SK-MEL-5 (cell line): ENCODE data around the gene TEX14. TPM values are rescaled to one million over a fixed set of nuclear protein-coding genes. Genes with fewer than 3 reads are reported as not detected.

ENCODE experiments used
- DNase-seq: peaks from one replicate; pipeline ENCODE4 v3.0.0-alpha.2; 2016; ENCODE audit warnings: low read depth, low spot score
- in situ Hi-C: cut with HindIII; loops from 2 replicates; pipeline ENCODE4 v1.10.0; 2016; ENCODE audit warnings: low sequenced_read_pairs, high pct_unique_total_duplicates, low pct_unique_long_range_greater_than_20kb
- polyA plus RNA-seq, 2 experiments: library from polyadenylated mRNA; depleted of rRNA; stranded (reverse); fragments of >200 nt; gene quantifications; 2 replicates each; pipeline ENCODE4 v1.2.3, GENCODE V29; 2015
- total RNA-seq: library from RNA; depleted of rRNA; stranded (reverse); fragments of >200 nt; shearing (Covaris generic); gene quantifications from 2 replicates; pipeline ENCODE4 v1.2.3, GENCODE V29; 2014; rRNA removed

Gene TEX14, protein sequence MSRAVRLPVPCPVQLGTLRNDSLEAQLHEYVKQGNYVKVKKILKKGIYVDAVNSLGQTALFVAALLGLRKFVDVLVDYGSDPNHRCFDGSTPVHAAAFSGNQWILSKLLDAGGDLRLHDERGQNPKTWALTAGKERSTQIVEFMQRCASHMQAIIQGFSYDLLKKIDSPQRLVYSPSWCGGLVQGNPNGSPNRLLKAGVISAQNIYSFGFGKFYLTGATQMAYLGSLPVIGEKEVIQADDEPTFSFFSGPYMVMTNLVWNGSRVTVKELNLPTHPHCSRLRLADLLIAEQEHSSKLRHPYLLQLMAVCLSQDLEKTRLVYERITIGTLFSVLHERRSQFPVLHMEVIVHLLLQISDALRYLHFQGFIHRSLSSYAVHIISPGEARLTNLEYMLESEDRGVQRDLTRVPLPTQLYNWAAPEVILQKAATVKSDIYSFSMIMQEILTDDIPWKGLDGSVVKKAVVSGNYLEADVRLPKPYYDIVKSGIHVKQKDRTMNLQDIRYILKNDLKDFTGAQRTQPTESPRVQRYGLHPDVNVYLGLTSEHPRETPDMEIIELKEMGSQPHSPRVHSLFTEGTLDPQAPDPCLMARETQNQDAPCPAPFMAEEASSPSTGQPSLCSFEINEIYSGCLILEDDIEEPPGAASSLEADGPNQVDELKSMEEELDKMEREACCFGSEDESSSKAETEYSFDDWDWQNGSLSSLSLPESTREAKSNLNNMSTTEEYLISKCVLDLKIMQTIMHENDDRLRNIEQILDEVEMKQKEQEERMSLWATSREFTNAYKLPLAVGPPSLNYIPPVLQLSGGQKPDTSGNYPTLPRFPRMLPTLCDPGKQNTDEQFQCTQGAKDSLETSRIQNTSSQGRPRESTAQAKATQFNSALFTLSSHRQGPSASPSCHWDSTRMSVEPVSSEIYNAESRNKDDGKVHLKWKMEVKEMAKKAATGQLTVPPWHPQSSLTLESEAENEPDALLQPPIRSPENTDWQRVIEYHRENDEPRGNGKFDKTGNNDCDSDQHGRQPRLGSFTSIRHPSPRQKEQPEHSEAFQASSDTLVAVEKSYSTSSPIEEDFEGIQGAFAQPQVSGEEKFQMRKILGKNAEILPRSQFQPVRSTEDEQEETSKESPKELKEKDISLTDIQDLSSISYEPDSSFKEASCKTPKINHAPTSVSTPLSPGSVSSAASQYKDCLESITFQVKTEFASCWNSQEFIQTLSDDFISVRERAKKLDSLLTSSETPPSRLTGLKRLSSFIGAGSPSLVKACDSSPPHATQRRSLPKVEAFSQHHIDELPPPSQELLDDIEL (N-terminal part only)
- total RNA-seq, result 0.55 and 2.9 TPM in 2 replicates
- polyA plus RNA-seq (2015; cell fraction: cytosol; rRNA removed), result 0.66 and 1.7 TPM in 2 replicates
- 1.6 and 2.2 TPM in 2 replicates for polyA plus RNA-seq (2015; cell fraction: nucleus; rRNA removed)

DNA sequence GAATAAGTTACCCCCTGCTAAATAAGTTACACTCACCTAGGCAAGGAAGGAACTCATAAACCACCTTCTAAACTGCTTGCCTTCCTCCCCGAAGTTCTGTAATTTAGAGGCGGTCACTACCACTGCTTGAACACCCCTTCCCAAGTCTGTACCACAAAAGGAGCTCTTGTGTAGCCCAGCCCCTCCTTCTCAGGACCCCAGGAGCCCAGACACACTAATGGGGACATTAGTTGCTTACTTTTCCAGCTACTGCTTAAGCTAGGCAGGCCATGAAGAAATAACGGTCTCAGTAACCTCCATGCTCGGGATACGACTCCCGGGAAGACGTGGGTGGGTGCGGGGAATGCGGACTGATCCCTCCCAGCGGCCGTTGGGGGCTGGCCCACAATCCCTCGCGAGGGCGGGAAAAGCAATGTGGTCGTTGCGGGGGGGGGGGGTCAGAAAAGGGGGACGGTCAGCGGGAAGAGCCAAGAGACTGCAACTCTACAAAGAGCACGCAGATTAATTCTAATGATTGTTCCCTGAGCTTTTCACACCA is at the start of gene TEX14:
Gene TEX14 (minus strand): TSS at position 345 of the 538 bp plus-strand sequence. CDS start 40,044 bp downstream, outside the sequence.
- in situ Hi-C loops, result no loop called here
- DNase-seq, result no peak

DNA sequence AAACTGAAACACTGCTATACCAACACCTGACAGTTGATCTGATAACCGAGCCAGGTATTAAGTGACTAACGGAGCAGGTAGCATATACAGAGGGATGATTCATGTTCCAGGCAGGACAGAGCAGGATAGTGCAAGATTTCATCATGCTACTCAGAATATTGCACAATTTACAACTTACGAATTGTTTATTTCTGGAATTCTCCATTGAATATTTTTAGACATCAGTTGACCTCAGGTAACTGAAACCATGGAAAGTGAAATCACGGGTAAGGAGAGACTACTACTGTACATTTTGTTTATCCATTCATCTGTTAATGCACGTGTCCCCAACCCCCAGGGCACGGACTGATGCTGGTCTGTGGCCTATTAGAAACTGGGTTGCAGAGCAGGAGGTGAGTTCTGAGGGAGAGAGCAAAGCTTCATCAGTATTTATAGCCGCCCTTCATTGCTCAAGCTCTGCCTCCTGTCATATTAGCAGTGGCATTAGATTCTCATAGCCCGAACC is 49.3 kb upstream of the TEX14 start:
- no peak for DNase-seq
- in situ Hi-C loops, result no loop called here

DNA sequence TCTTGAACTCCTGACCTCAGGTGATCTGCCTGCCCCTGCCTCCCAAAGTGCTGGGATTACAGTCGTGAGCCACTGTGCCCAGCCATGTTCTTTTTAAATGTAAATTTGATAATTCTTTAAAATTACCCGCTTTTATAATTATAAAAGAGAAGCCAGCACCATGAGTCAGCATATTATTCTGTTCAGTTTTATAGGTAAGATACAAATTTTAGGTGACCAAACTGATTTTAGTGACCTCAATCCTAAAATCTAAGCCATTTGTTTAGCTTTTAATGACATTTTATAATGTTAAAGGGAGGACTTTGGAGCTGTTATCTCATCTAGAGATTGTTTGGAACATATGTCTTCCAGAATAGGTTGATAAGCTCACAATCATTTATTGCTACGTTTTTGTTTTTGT is 43.0 kb upstream of the TEX14 start:
- DNase-seq, result no peak
- in situ Hi-C loops, result no loop called here

DNA sequence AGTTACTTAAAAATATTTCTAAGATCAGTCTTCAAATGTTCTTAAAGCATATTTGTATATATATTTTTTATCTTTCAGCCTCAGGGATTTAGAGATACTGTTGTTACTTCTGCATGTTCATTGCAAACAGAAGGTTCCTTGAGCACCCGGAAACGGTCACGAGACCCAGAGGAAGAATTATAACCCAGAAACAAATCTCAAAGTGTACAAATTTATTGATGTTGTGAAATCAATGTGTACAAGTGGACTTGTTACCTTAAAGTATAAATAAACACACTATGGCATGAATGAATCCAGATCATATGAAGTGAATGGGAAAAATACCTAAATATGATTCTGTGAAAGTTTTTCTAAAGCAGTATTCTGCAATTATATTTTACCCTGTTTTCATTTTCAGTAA is 42.2 kb upstream of the TEX14 start:
- no peak for DNase-seq
- in situ Hi-C loops, result no loop called here

DNA sequence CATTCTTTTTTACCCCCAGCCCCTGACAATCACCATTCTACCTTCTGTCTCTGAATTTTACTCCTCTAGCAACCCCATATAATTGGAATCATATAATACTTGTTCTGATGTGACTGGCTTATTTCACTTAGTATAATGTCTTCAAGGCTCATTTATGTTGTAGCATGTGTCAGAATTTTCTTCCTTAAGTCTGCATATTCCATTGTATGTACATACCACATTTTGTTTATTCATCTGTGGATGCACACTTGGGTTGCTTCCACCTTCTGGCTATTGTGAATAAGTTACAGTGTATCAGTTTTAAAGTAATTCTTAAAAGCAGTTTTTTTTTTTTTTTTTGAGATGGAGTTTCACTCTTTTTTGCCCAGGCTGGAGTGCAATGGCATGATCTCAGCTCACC is 39.1 kb upstream of the TEX14 start:
- DNase-seq, result no peak
- in situ Hi-C loops, result no loop called here

DNA sequence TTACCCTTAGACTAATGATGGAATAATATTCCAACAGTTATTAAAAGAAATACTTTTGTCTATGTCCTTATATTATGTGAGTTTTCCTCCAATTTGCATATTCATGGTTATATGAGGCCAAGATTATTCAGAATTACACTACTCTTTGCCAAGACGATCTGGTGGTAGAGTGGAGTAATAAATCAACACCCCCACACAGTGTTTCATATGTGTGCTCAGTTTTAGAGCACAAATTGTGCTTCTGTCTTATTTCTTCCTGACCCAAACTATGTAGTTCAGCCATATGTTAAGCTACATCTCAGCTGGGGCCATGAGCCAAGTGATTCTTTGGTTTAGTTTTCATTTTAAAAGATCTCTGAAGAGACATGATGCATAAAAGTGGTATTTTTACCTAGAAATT is 37.0 kb upstream of the TEX14 start:
- no peak for DNase-seq
- in situ Hi-C loops, result no loop called here

DNA sequence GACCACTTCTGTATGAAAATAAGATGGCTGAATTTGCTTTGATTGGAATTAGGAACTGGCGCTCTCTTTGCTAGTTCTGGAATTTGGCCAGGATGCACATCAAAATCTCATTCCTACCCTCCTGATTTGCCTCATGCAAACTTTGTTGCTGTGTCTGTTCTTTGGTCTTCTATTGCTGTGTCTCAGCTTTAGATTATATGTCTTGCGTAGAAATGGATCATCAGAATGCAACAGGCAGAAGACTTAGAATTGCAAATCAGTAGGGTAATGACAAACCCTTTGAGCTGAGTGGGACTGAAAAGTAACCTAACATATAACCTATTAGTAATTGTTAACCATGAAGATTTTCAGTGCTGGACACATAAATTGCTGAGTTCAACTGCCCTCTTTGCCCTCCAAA is 30.9 kb upstream of the TEX14 start:
- no peak for DNase-seq
- in situ Hi-C loops, result no loop called here

DNA sequence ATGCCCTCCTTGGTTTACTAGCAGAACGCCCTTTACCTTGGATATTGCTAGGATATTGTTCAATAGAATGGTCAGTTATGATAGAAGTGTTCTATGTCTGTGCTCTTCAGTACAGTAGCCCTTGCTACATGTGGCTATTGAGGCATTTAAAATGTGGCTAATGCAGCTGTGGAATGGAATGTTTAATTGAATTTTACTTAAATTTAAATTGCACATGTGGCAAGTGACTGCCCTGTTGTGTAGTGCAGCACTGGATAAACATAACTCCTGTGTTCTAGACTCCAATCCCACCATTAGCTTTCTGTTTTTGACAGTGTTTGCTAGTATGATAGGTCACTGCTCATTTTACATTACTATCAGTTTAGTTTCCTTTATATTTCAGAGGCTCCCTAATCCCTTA is 30.4 kb upstream of the TEX14 start:
- DNase-seq, result no peak
- in situ Hi-C loops, result no loop called here

DNA sequence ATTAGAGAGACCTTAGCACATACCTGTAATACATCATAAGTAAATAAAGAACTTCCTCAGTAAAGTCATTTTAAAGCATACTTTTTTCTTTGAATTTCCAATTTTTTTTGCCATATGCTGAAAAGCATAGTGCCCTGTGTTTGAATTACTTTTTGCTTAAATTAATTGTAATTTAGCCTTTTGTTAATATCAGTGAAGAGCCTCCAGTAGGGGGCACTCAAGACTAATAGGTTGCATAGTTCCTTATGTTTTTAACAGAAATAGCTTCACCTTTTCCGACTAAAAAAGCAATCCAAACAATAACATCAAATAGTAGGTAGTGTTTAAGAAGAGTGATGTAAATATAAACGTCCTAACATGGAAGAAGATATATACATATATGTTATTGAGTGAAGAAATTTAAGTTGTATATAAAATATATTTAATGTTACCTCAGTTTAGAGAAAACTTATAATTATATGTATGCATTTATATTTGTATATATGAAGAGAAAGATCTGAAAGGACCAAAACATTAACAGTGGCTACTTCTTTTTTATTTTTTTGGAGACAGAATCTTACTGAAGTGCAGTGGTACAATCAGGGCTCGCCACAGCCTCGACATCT is 19.2 kb upstream of the TEX14 start:
- peak; percentile 87 for DNase-seq

DNA sequence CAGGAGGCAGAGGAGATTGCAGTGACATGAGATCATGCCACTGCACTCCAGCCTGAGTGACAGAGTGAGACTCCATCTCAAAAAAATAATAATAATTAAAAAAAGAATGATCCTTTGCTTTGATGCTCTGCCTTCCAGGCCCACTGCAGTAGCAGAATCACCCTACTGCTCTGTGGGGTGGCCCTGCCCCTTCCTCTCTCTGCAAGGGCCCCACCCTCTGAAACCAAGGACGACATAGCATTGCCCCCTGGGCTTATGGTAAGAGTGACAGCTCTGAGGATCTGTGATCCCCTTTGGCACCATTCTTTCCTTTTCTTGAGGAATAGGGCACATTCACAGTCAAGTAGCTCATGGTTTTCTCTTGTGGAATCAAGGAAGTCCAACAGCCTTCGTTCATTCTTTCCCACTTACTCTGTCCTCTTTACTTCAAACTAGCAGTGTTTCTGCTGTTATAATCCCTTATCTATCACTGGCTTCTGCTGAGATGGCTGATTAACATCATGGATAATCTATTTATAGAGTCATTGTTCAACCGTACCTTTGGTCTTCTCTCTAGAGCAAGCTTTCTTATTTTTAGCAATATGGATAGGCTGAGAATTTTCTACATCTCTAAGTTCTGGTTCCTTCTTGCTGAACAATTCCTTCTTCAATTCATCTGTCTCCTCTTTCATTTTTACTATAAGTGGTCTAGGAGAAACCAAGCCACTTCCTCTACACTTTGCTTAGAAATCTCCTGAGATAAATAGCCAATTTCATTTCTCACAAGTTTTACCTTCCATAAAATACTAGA is 14.7 kb upstream of the TEX14 start:
- no peak for DNase-seq
- in situ Hi-C loops, result no loop called here

More for the DNA sequence above, 19.2 kb upstream of the TEX14 start:
- in situ Hi-C loops, result no loop called here

DNA sequence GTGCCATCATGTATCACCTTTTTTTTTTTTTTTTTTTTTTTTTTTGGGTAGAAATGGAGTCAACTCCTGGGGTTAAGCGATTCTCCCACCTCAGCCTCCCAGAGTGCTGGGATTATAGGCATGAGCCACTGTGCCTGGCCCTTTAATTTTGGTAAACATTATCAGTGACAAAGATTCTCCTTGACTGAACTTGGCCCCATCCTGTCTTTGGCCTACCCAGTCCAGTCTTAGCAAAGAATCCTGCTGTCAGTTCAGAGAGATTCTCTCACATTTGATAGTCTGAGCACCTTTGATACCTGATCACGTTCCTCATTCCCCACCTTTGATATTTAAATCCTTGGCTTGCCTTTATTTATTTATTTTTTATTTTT is 12.1 kb upstream of the TEX14 start:
- no peak for DNase-seq
- in situ Hi-C loops, result no loop called here

DNA sequence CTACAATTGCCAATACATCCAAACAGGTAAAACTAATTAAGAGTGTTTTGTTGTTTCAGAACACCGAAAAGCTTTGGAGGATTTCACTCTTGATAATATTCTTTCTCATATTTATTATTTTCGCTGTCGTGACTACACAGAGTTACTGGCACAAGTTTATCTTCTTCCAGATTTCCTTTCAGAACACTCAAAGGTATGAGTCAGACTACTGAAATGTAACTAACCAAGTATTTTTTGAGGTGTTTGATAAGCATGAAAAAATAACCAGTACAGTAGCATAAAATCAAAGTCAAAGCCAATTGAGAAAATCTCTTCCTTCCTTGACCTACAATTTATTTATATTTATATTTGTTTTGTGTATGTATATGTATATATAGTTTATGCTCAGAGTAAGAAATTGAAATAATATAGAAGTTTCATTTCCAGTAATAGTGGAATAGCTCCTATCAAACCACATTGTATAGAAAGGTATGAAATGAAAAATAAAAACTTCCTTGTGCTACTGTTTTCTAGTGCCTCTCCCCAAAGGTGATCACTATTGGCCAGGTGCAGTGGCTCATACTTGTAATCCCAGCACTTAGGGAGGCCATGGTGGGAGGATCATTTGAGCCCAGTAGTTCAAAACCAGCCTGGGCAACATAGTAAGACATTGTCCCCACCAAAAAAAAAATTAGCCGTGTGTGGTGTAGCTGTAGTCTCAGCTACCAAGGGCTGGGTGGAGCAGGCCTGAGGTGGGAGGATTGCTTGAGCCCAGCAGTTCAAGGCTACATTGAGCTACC is 11.5 kb upstream of the TEX14 start:
- in situ Hi-C loops, result no loop called here
- no peak for DNase-seq

DNA sequence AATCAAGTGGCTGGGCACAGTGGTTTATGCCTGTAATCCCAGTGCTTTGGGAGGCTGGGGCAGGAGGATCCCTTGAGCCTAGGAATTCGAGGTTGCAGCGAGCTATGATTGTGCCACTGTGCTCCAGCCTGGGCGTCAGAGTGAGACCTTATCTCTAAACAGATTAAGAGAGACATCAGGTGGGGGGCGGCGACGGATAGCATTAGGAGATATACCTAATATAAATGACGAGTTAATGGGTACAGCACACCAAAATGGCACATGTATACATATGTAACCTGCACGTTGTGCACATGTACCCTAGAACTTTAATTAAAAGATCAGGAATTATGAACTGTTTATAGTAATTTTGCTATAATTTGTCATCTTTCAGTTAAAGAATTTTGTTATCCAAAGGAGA is 10.9 kb upstream of the TEX14 start:
- DNase-seq, result no peak
- in situ Hi-C loops, result no loop called here

DNA sequence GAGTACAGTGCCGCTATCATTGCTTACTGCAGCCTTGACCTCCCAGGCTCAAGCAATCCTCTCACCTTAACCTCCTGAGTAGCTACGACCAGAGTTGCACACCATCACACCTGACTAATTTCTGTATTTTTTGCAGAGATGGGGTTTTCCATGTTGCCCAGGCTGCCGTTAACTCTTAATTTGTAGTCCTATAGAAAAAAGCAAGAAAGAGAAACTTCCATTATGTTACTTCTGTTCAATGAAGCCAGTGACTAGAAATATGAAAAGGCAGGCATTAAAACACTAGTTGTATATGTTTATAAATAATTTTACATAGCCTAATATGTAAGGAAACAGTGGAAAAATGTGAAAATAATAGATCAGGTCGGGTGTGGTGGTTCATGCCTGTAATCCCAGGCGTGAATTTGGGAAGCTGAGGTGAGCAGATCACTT is 10.2 kb upstream of the TEX14 start:
- in situ Hi-C loops, result no loop called here
- DNase-seq, result no peak

DNA sequence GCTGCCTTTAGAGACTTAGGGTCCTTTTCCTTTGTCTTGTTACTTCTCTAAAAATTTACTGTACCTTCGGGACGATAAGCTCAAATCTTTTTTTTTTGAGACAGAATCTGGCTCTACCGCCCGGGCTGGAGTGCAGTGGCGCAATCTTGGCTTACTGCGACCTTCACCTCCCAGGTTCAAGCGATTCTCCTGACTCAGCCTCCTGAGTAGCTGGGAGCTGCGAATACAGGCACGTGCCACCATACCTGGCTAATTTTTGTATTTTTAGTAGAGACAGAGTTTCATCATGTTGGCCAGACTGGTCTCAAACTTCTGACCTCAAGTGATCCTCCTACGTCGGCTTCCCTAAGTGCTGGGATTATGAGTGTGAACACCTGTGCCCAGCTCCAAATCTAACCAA is 7.9 kb upstream of the TEX14 start:
- DNase-seq, result no peak
- in situ Hi-C loops, result no loop called here

DNA sequence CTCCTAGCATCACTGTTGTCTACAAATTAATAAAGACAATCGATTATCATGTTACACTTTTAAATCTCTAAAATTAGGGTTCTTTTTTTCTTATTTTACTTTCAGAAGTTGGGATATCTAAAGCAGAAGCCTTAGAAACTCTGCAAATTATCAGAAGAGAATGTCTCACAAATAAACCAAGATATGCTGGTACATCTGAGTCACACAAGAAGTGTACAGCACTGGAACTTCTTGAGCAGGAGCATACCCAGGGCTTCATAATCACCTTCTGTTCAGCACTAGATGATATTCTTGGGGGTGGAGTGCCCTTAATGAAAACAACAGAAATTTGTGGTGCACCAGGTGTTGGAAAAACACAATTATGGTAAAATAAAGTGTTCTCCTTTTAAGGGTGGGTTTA is 3.0 kb upstream of the TEX14 start:
- no peak for DNase-seq
- in situ Hi-C loops, result no loop called here
